HEK293 (cell line): ENCODE data around the gene TPP2.

Experiments used
- CTCF ChIA-PET: fragments of 350-600 bp; formaldehyde crosslinking; extraction: SDS; loops from one replicate; lab custom pipeline; 2021; ENCODE audit warnings: antibody characterized with exemption; lab: Yijun Ruan, JAX
- POLR2A ChIA-PET: fragments of 300-600 bp; formaldehyde crosslinking; extraction: SDS; loops from one replicate; lab custom pipeline; 2020; ENCODE audit warnings: antibody characterized with exemption, inconsistent platforms; lab: Yijun Ruan, JAX
- H3K27ac ChIP-seq: fragments of 200-500 bp; sonication (Bioruptor generic); 2 replicates; pipeline ENCODE4 v1.5.1; 2014; ENCODE audit warnings: low read depth, low read length, control low read depth, inconsistent platforms; ENCODE audit errors: extremely low read depth
- H3K36me3 ChIP-seq, 2 experiments: fragments of 200-500 bp in 1 of 2; sonication (Bioruptor generic) in 1 of 2; 1 replicate in 1 of 2; 2 replicates in 1 of 2; pipeline ENCODE4 v1.5.1; 2014 to 2017; ENCODE audit warnings: inconsistent platforms in 2 of 2, low read length in 2 of 2; ENCODE audit not compliant: control insufficient read depth in 2 of 2, insufficient read depth in 1 of 2
- H3K4me1 ChIP-seq: fragments of 200-500 bp; sonication (Bioruptor generic); 2 replicates; pipeline ENCODE4 v1.5.1; 2014; ENCODE audit warnings: mild to moderate bottlenecking, low read length, inconsistent platforms; ENCODE audit not compliant: control insufficient read depth, insufficient read depth
- H3K4me3 ChIP-seq: 2 replicates; pipeline ENCODE4 v1.5.1; 2011; ENCODE audit warnings: low read depth, mild to moderate bottlenecking, control low read depth, low read length, moderate library complexity
- H3K9me3 ChIP-seq: fragments of 200-500 bp; sonication (Bioruptor generic); 2 replicates; pipeline ENCODE4 v1.5.1; 2014; ENCODE audit warnings: low read depth, low read length, inconsistent platforms; ENCODE audit not compliant: control insufficient read depth, insufficient read depth
- EGR2 ChIP-seq: fragments of 450-650 bp; formaldehyde crosslinking; IDR thresholded peaks from 2 replicates; pipeline ENCODE4 v1.5.1; 2016; ENCODE audit warnings: low read depth, missing biosample characterization, missing genetic modification characterization
- GLI2 ChIP-seq: fragments of 450-650 bp; formaldehyde crosslinking; IDR thresholded peaks from 2 replicates; pipeline ENCODE4; 2017; ENCODE audit warnings: missing biosample characterization, missing genetic modification characterization, low read depth, borderline replicate concordance
- GLIS1 ChIP-seq: fragments of 450-650 bp; formaldehyde crosslinking; IDR thresholded peaks from 2 replicates; pipeline ENCODE4 v1.5.1; 2016; ENCODE audit warnings: missing biosample characterization, missing genetic modification characterization
- HOXA7 ChIP-seq: sonication (generic); formaldehyde crosslinking; IDR thresholded peaks from 2 replicates; pipeline ENCODE4 v1.8.1; 2022; ENCODE audit warnings: missing genetic modification reagents, borderline replicate concordance
- MEIS1 ChIP-seq: sonication (generic); formaldehyde crosslinking; IDR thresholded peaks from 2 replicates; pipeline ENCODE4 v1.8.1; 2022; ENCODE audit warnings: missing genetic modification reagents, mild to moderate bottlenecking, borderline replicate concordance
- ZBTB20 ChIP-seq: fragments of 450-650 bp; formaldehyde crosslinking; IDR thresholded peaks from 2 replicates; pipeline ENCODE4 v1.5.1; 2016; ENCODE audit warnings: missing biosample characterization, missing genetic modification characterization
- ZNF16 ChIP-seq: fragments of 450-650 bp; formaldehyde crosslinking; IDR thresholded peaks from 2 replicates; pipeline ENCODE4 v1.5.1; 2016; ENCODE audit warnings: low read depth, missing biosample characterization, missing genetic modification characterization
- ZNF19 ChIP-seq: fragments of 450-650 bp; formaldehyde crosslinking; IDR thresholded peaks from 2 replicates; pipeline ENCODE4; 2016; ENCODE audit warnings: missing biosample characterization, missing genetic modification characterization, low read depth
- ZNF2 ChIP-seq: fragments of 450-650 bp; formaldehyde crosslinking; IDR thresholded peaks from 2 replicates; pipeline ENCODE4 v1.5.1; 2016; ENCODE audit warnings: missing biosample characterization, missing genetic modification characterization
- ZNF223 ChIP-seq: fragments of 450-650 bp; formaldehyde crosslinking; IDR thresholded peaks from 2 replicates; pipeline ENCODE4 v1.5.1; 2016; ENCODE audit warnings: missing biosample characterization, missing genetic modification characterization
- ZNF394 ChIP-seq: fragments of 450-650 bp; formaldehyde crosslinking; IDR thresholded peaks from 2 replicates; pipeline ENCODE4 v1.5.1; 2016; ENCODE audit warnings: missing biosample characterization, missing genetic modification characterization, mild to moderate bottlenecking, moderate library complexity, borderline replicate concordance
- ZNF510 ChIP-seq: fragments of 450-650 bp; formaldehyde crosslinking; IDR thresholded peaks from 2 replicates; pipeline ENCODE4 v1.5.1; 2018; ENCODE audit warnings: mild to moderate bottlenecking, missing genetic modification characterization, missing biosample characterization; ENCODE audit not compliant: insufficient replicate concordance
- ZNF558 ChIP-seq: fragments of 450-650 bp; formaldehyde crosslinking; IDR thresholded peaks from 2 replicates; pipeline ENCODE4 v1.5.1; 2016; ENCODE audit warnings: missing biosample characterization, missing genetic modification characterization
- ZNF76 ChIP-seq: fragments of 450-650 bp; formaldehyde crosslinking; IDR thresholded peaks from 2 replicates; pipeline ENCODE4; 2016; ENCODE audit warnings: low read depth, missing biosample characterization, missing genetic modification characterization, borderline replicate concordance
- ZNF837 ChIP-seq: fragments of 450-650 bp; formaldehyde crosslinking; IDR thresholded peaks from 2 replicates; pipeline ENCODE4 v1.5.1; 2016; ENCODE audit warnings: missing biosample characterization, missing genetic modification characterization
- ZSCAN16 ChIP-seq: fragments of 450-650 bp; formaldehyde crosslinking; IDR thresholded peaks from 2 replicates; pipeline ENCODE4 v1.5.1; 2016; ENCODE audit warnings: missing biosample characterization, missing genetic modification characterization
- TF ChIP-seq, protein P1 (sequence below): fragments of 450-650 bp; formaldehyde crosslinking; IDR thresholded peaks from 2 replicates; pipeline ENCODE4 v1.5.1; 2016; ENCODE audit warnings: missing biosample characterization, missing genetic modification characterization
- TF ChIP-seq, protein P2 (sequence below): fragments of 450-650 bp; formaldehyde crosslinking; IDR thresholded peaks from 2 replicates; pipeline ENCODE4 v1.5.1; 2016; ENCODE audit warnings: missing biosample characterization, missing genetic modification characterization
- TF ChIP-seq, protein P3 (sequence below): fragments of 450-650 bp; formaldehyde crosslinking; IDR thresholded peaks from 2 replicates; pipeline ENCODE4 v1.5.1; 2016; ENCODE audit warnings: missing biosample characterization, missing genetic modification characterization

Gene TPP2

DNA sequence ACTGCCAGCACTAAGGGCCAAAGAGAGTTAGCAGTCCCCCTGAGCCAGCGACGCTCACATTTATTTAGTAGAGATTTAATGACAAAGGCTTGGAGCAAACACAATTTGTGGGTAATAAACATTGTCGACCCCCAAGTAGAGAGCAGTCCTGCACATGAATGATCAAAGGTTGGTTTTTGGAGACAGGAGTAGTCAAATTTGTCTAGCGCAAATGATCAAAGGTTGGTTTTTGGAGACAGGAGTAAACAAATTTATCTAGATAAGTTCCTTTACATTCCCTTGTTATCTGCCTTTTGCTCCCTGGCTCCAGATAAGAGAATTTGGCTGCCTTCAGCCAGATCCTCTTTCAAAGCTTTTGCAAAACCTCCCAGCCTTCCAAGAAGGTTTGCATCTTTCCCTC is 71.1 kb downstream of the TPP2 start:
- TF ChIP-seq, protein P1, sequence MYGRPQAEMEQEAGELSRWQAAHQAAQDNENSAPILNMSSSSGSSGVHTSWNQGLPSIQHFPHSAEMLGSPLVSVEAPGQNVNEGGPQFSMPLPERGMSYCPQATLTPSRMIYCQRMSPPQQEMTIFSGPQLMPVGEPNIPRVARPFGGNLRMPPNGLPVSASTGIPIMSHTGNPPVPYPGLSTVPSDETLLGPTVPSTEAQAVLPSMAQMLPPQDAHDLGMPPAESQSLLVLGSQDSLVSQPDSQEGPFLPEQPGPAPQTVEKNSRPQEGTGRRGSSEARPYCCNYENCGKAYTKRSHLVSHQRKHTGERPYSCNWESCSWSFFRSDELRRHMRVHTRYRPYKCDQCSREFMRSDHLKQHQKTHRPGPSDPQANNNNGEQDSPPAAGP (tag by site-specific recombination), result no peak
- TF ChIP-seq ZNF510 (tag by site-specific recombination) (no peak), ZNF558 (tag by site-specific recombination) (no peak), MEIS1 (CRISPR knock-in tag) (no peak)
- ChIA-PET POLR2A (no interaction called here), CTCF (no interaction called here)
- Histone ChIP-seq H3K4me1 (no peaks in the 10 kb centered on the region), H3K27ac (no peak overlapping the region), H3K4me3 (no peak overlapping the region), H3K36me3 (peaks cover 10 to 51% of the 10 kb centered on the region in 2 experiments; a peak in 2 of 3 replicates), H3K9me3 (no peaks in the 10 kb centered on the region)

DNA sequence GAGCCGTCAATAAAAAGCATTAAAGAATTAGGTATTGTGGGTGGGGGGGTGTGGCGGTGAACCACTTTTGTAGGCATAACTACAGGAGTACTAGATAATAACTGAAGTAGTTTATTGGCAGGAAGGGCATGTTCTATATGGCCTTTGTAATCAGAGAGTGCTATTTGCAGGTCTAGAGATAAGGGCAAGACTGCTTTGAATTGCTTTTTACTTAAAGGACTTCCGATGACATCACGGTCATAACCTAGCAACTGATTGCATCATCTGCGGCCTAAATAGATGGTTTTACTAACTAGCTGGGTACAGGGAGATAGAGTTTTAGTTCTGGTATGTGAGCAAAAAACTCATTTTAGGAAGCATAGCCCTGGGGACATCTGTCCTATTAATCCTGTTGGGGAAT is 73.3 kb downstream of the TPP2 start:
- Histone ChIP-seq H3K4me1 (no peaks in the 10 kb centered on the region), H3K27ac (no peak overlapping the region), H3K36me3 (peaks cover 10 to 69% of the 10 kb centered on the region in 2 experiments; a peak in 2 of 3 replicates), H3K4me3 (no peak overlapping the region), H3K9me3 (no peaks in the 10 kb centered on the region)
- TF ChIP-seq ZNF16 (tag by site-specific recombination) (no peak), ZNF837 (tag by site-specific recombination) (no peak), ZSCAN16 (no peak), ZBTB20 (tag by site-specific recombination) (no peak), ZNF76 (tag by site-specific recombination) (no peak), ZNF394 (tag by site-specific recombination) (no peak), GLI2 (no peak), EGR2 (no peak), ZNF19 (no peak), ZNF223 (tag by site-specific recombination) (no peak), HOXA7 (no peak)
- TF ChIP-seq, protein P2, sequence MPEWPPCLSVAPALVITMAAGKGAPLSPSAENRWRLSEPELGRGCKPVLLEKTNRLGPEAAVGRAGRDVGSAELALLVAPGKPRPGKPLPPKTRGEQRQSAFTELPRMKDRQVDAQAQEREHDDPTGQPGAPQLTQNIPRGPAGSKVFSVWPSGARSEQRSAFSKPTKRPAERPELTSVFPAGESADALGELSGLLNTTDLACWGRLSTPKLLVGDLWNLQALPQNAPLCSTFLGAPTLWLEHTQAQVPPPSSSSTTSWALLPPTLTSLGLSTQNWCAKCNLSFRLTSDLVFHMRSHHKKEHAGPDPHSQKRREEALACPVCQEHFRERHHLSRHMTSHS, result no peak
- TF ChIP-seq, protein P3, sequence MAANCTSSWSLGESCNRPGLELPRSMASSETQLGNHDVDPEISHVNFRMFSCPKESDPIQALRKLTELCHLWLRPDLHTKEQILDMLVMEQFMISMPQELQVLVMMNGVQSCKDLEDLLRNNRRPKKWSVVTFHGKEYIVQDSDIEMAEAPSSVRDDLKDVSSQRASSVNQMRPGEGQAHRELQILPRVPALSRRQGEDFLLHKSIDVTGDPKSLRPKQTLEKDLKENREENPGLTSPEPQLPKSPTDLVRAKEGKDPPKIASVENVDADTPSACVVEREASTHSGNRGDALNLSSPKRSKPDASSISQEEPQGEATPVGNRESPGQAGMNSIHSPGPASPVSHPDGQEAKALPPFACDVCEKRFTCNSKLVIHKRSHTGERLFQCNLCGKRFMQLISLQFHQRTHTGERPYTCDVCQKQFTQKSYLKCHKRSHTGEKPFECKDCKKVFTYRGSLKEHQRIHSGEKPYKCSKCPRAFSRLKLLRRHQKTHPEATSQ (tag by site-specific recombination), result no peak
- POLR2A ChIA-PET, result no interaction called here
- CTCF ChIA-PET, result interaction anchor here (0.7 kb wide), 1 partner anchor 20 kb away, joined by 3 read pairs; no protein-coding TSS in a partner anchor

DNA sequence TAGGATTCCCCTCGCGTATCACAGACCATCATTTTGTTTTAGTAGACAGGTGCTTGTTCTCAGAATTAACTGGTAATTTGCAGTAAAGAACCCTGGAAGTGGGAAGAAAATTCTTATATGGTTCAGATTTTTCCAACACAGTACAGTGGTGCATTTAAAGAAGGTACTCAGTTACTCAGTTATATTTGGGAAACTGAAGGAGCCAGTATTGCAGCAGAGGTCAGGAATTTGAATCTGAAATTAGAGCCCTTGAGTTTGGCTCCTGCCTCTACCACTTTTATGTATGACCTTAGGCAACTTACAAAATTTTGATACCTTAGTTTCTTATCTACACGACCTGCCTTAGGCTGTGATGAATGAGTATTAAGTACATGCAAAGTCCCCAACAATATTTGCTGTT is 78.3 kb downstream of the TPP2 start:
- no peak overlapping the region for H3K4me3 ChIP-seq
- H3K9me3 ChIP-seq, result no peaks in the 10 kb centered on the region
- H3K4me1 ChIP-seq, result no peaks in the 10 kb centered on the region
- ChIA-PET CTCF (no interaction called here), POLR2A (no interaction called here)
- H3K36me3 ChIP-seq, result peaks cover 10 to 60% of the 10 kb centered on the region in 2 experiments
- no peak for TF ChIP-seq ZNF2 (tag by site-specific recombination)
- TF ChIP-seq GLIS1 (tag by site-specific recombination), result no peak
- TF ChIP-seq, all 188 proteins: peak for 0
- H3K27ac ChIP-seq, result no peak overlapping the region
